Naive thymus-derived CD4-positive, alpha-beta T cell (primary cell): ENCODE data around the gene KIF12. TPM values are rescaled to one million over a fixed set of nuclear protein-coding genes. Genes with fewer than 3 reads are reported as not detected.

Experiments used
- ATAC-seq: fragments of 150-1000 bp; cut with Tn5 transposase; 2 replicates; pipeline ENCODE4 v1.10.0; 2021; ENCODE audit warnings: mild to moderate bottlenecking, moderate library complexity
- CTCF ChIA-PET: fragments of 350-600 bp; sonication (Branson Sonifier 250); formaldehyde crosslinking; loops from one replicate; lab custom pipeline; 2021; ENCODE audit warnings: antibody characterized with exemption; lab: Charles Lee
- POLR2A ChIA-PET: fragments of 350-600 bp; sonication (Branson Sonifier 250); formaldehyde crosslinking; loops from one replicate; lab custom pipeline; 2021; ENCODE audit warnings: antibody characterized with exemption, inconsistent platforms; lab: Charles Lee
- DNase-seq, 9 donors: peaks; one replicate each; pipeline versions ENCODE4 v3.0.0 to v3.0.0-alpha.2; 2020 to 2022; ENCODE audit warnings: mixed read lengths in 1 of 9
- H3K27ac ChIP-seq: one replicate; pipeline ENCODE4 v1.7.0; 2013; ENCODE audit warnings: mild to moderate bottlenecking, low read depth, low read length, moderate library complexity
- H3K27me3 ChIP-seq, 2 donors: one replicate each; pipeline ENCODE4 v1.7.0; 2013; ENCODE audit warnings: low read length in 2 of 2, mild to moderate bottlenecking in 2 of 2, moderate library complexity in 2 of 2; ENCODE audit not compliant: control insufficient read depth in 2 of 2, insufficient read depth in 2 of 2
- H3K36me3 ChIP-seq, 3 experiments: 1 replicate in 2 of 3; 2 replicates in 1 of 3; pipeline ENCODE4 v1.7.0; 2013; ENCODE audit warnings: low read length in 3 of 3, mild to moderate bottlenecking in 3 of 3, moderate library complexity in 1 of 3; ENCODE audit not compliant: insufficient read depth in 3 of 3, control insufficient read depth in 2 of 3
- H3K4me1 ChIP-seq, 2 donors: one replicate each; pipeline ENCODE4 v1.7.0; 2013; ENCODE audit warnings: low read length in 2 of 2, mild to moderate bottlenecking in 2 of 2, moderate library complexity in 1 of 2; ENCODE audit not compliant: control insufficient read depth in 2 of 2, insufficient read depth in 2 of 2
- H3K4me3 ChIP-seq: 2 replicates; pipeline ENCODE4 v1.7.0; 2013; ENCODE audit warnings: mild to moderate bottlenecking, low read length
- H3K9me3 ChIP-seq, 3 experiments: 1 replicate in 2 of 3; 2 replicates in 1 of 3; pipeline ENCODE4 v1.7.0; 2013; ENCODE audit warnings: low read length in 3 of 3; ENCODE audit not compliant: control insufficient read depth in 2 of 3
- H3K27ac Mint-ChIP-seq, 9 donors: one replicate each; pipeline ENCODE4 v1.8.0; 2020 to 2022; ENCODE audit warnings: mixed read lengths in 9 of 9, mild to moderate bottlenecking in 8 of 9, moderate library complexity in 5 of 9, inconsistent platforms in 2 of 9
- H3K27me3 Mint-ChIP-seq, 5 donors: one replicate each; pipeline ENCODE4 v1.8.0; 2021 to 2022; ENCODE audit warnings: mixed read lengths in 5 of 5, mild to moderate bottlenecking in 1 of 5
- H3K36me3 Mint-ChIP-seq, 5 donors: one replicate each; pipeline ENCODE4 v1.8.0; 2020 to 2022; ENCODE audit warnings: mixed read lengths in 5 of 5, mild to moderate bottlenecking in 3 of 5, inconsistent platforms in 1 of 5
- H3K4me1 Mint-ChIP-seq, 7 donors: one replicate each; pipeline ENCODE4 v1.8.0; 2020 to 2022; ENCODE audit warnings: mixed read lengths in 7 of 7, mild to moderate bottlenecking in 3 of 7, inconsistent platforms in 1 of 7
- H3K4me3 Mint-ChIP-seq, 10 donors: one replicate each; pipeline ENCODE4 v1.8.0; 2020 to 2022; ENCODE audit warnings: mild to moderate bottlenecking in 10 of 10, mixed read lengths in 10 of 10, moderate library complexity in 6 of 10, inconsistent platforms in 2 of 10
- H3K9me3 Mint-ChIP-seq, 11 donors: one replicate each; pipeline ENCODE4 v1.8.0; 2020 to 2022; ENCODE audit warnings: mixed read lengths in 11 of 11, mild to moderate bottlenecking in 4 of 11, inconsistent platforms in 1 of 11, moderate library complexity in 1 of 11
- intact Hi-C, 2 donors: fragments of 100-400 bp; cut with micrococcal nuclease; formaldehyde crosslinking; loops; one replicate each; pipeline ENCODE4 v1.15.1; 2023
- polyA plus RNA-seq, 2 donors: library from polyadenylated mRNA; unstranded; fragments of 300-500 nt; fragmentation: Illumina TruSeq; gene quantifications; one replicate each; pipeline ENCODE4 v1.2.3, GENCODE V29; 2021
- total RNA-seq, 6 experiments: library from RNA in 5 of 6; stranded (reverse) in 5 of 6; gene quantifications; 1 replicate in 5 of 6; 2 replicates in 1 of 6; pipeline ENCODE4 v1.2.3 and lab custom pipeline; 2021 to 2026

KIF12 gene
- total and polyA plus RNA-seq, 7 experiments from 2014 or later = not detected

DNA sequence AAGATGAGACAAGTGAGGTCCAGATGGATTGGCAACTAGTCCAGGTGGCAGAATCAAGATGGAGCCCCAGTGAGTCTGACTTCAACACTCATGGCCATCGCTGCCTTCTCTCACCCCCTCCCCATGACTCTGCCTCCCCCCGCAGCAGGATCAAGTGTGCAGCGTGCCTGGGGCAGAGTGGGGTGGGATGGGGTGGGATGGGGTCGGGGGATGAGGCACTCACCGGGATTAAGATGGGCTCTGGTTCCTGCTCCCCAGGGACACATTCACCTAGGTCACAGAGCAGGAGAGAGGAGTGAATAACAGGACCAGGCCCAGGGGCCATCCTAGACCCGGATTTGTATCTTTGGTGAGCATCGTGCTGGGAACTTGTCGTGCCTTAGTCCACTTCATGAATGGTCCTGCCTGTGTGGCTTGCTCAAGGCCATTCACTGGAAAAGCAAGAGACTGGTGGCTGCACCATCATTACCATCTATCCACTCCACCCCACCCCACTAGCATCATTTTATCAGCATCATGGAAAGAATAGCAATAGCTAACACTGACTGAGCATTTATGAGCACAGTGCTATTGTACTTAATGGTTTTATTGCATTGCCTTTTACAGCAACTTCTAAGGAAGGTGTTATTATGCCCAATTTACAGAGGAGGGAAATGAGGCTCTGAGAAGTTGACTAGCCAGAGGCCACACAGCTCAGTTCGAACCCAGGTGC, 29.5 kb downstream of the KIF12 start:
- Histone ChIP-seq H3K27me3 (peaks cover 0 to 3% of the 10 kb centered on the region in 2 donors), H3K4me3 (no peak overlapping the region), H3K9me3 (no peaks in the 10 kb centered on the region), H3K36me3 (no peaks in the 10 kb centered on the region), H3K4me1 (no peaks in the 10 kb centered on the region), H3K27ac (no peak overlapping the region)
- Mint-ChIP-seq H3K4me1 (no peaks in the 10 kb centered on the region), H3K4me3 (no peak overlapping the region), H3K27ac (no peak overlapping the region), H3K9me3 (no peaks in the 10 kb centered on the region), H3K36me3 (no peaks in the 10 kb centered on the region), H3K27me3 (peaks cover 3 to 21% (median 5%) of the 10 kb centered on the region in 5 donors)
- ATAC-seq = no peak
- POLR2A ChIA-PET = no interaction called here
- DNase-seq = no peak
- CTCF ChIA-PET = no interaction called here
- intact Hi-C loops = no loop called here

DNA sequence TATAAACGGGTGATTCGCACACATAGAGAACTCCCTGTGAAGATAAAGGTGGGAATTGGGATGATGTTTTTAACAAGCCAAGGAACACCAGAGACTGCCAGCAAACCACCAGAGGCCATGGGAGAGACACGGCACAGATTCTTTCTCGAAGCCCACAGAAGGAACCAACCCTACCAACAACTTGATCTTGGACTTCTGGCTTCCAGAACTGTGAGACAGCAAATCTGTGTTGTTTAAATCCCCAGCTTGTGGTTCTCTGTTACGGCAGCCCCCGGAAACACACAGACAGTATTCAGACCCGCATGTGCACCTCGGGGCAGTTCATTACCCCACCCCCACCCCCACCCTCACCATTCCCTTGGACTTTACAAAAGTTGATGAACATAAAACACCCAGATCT, 33.8 kb downstream of the KIF12 start:
- Histone ChIP-seq H3K36me3 (no peaks in the 10 kb centered on the region), H3K27me3 (peaks cover 3% of the 10 kb centered on the region in 2 donors), H3K4me3 (no peak overlapping the region), H3K4me1 (no peaks in the 10 kb centered on the region), H3K27ac (no peak overlapping the region), H3K9me3 (no peaks in the 10 kb centered on the region)
- peaks cover 11 to 32% (median 29%) of the 10 kb centered on the region in 5 donors for H3K27me3 Mint-ChIP-seq
- intact Hi-C loops = no loop called here
- H3K27ac Mint-ChIP-seq = no peak overlapping the region
- POLR2A ChIA-PET = no interaction called here
- no peak for DNase-seq
- no peaks in the 10 kb centered on the region for H3K4me1 Mint-ChIP-seq
- no peak overlapping the region for H3K4me3 Mint-ChIP-seq
- CTCF ChIA-PET = no interaction called here
- no peaks in the 10 kb centered on the region for H3K36me3 Mint-ChIP-seq
- ATAC-seq = no peak
- H3K9me3 Mint-ChIP-seq = peaks cover 0 to 4% (median 0%) of the 10 kb centered on the region in 11 donors

DNA sequence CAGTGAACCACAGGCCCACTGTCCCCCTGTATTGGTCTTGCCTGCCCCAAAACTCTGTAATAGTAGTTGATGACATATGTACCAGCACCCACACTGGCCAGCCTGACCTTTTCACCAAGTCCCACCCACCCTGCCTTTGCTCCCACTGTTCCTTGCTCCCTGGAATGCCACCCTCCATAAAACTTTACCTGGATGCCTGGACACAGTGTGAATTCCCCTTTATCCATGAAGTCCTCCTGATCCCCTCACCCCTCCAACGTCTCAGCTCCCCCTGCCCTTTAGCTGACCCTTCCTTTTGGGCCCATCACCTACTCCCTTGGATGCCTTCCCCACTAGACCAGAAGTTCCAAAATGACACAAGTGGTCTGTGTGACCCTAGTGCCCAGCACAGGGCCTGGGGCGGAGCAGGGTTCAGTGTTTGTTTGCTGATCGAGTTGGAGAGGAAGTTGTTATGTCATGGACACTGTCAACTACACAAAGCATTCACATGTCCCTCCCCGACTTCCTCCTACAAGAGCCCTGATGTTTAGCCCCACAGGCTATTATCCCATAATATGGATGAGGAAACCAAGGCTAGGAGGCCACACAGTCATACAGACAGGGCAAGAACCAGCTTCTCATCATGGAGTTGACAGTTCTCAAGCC, 37.1 kb downstream of the KIF12 start:
- H3K4me3 ChIP-seq = no peak overlapping the region
- Mint-ChIP-seq H3K4me1 (no peaks in the 10 kb centered on the region), H3K27ac (no peak overlapping the region), H3K27me3 (peaks cover 7 to 32% (median 22%) of the 10 kb centered on the region in 5 donors), H3K9me3 (peaks cover 0 to 4% (median 0%) of the 10 kb centered on the region in 11 donors), H3K4me3 (no peak overlapping the region), H3K36me3 (no peaks in the 10 kb centered on the region)
- ATAC-seq = peak; percentile 38
- POLR2A ChIA-PET = no interaction called here
- no peaks in the 10 kb centered on the region for H3K9me3 ChIP-seq
- CTCF ChIA-PET = no interaction called here
- H3K27me3 ChIP-seq = peaks cover 0 to 3% of the 10 kb centered on the region in 2 donors
- DNase-seq = peak in 1 of 9 donors; percentile 1
- no peaks in the 10 kb centered on the region for H3K4me1 ChIP-seq
- intact Hi-C loops = no loop called here
- H3K36me3 ChIP-seq = no peaks in the 10 kb centered on the region
- H3K27ac ChIP-seq = no peak overlapping the region

DNA sequence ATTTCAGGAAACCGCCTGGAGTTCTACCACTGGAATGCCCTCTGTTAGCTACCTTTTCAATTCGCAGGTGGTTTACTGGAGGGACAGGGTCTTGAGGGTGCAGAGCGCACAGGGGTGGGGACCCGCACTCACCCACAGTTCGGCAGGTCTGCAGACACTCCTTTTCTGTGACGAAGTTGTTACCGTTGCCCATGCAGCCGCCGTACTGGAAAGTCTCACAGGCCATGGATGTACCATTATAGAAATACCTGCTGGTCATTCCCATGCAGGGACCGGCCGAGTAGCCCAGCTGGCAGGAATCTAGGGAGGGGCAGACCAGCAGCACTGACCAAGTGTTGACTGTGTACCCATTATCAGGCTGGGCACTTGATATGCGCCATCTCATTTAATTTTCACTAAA, 37.8 kb downstream of the KIF12 start:
- H3K4me3 Mint-ChIP-seq = no peak overlapping the region
- peaks cover 0 to 3% of the 10 kb centered on the region in 2 donors for H3K27me3 ChIP-seq
- H3K4me1 ChIP-seq = no peaks in the 10 kb centered on the region
- intact Hi-C loops = no loop called here
- ChIA-PET POLR2A (no interaction called here), CTCF (no interaction called here)
- H3K9me3 Mint-ChIP-seq = peaks cover 0 to 4% (median 0%) of the 10 kb centered on the region in 11 donors
- no peaks in the 10 kb centered on the region for H3K36me3 Mint-ChIP-seq
- ATAC-seq = no peak
- no peak overlapping the region for H3K27ac ChIP-seq
- H3K4me1 Mint-ChIP-seq = no peaks in the 10 kb centered on the region
- DNase-seq = no peak
- no peaks in the 10 kb centered on the region for H3K36me3 ChIP-seq
- H3K27ac Mint-ChIP-seq = no peak overlapping the region
- no peak overlapping the region for H3K4me3 ChIP-seq
- H3K9me3 ChIP-seq = no peaks in the 10 kb centered on the region
- peaks cover 7 to 32% (median 22%) of the 10 kb centered on the region in 5 donors for H3K27me3 Mint-ChIP-seq

GRCh38 chr9:114060711-114061110, 38.4 kb downstream of the KIF12 start:
- H3K27ac ChIP-seq = no peak overlapping the region
- H3K4me1 Mint-ChIP-seq = no peaks in the 10 kb centered on the region
- ATAC-seq = no peak
- no peaks in the 10 kb centered on the region for H3K36me3 Mint-ChIP-seq
- no peaks in the 10 kb centered on the region for H3K9me3 ChIP-seq
- intact Hi-C loops = no loop called here
- DNase-seq = no peak
- peaks cover 0 to 4% (median 0%) of the 10 kb centered on the region in 11 donors for H3K9me3 Mint-ChIP-seq
- no peaks in the 10 kb centered on the region for H3K36me3 ChIP-seq
- H3K4me3 Mint-ChIP-seq = no peak overlapping the region
- ChIA-PET POLR2A (no interaction called here), CTCF (no interaction called here)
- H3K4me3 ChIP-seq = no peak overlapping the region
- no peak overlapping the region for H3K27ac Mint-ChIP-seq
- peaks cover 7 to 32% (median 21%) of the 10 kb centered on the region in 5 donors for H3K27me3 Mint-ChIP-seq
- peaks cover 0 to 3% of the 10 kb centered on the region in 2 donors for H3K27me3 ChIP-seq
- H3K4me1 ChIP-seq = no peaks in the 10 kb centered on the region

DNA sequence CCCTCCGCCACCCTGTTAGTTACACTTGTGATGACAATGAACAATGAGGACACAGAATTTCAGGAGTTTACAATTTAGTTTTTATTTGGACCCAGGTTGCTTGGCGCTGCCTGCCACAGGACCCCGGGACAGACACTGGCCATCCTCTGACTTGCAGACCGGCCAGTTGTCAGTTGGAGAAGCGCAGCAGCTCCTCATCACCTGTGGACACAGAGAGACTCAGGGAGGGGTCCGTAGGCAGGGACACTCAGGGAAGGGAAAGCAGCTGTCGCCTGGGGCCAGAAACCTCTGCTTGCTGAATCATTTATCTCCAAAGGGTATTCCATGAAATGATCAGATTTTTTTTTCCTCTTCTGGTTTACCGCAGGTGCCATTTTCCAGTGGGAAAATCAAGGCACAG, 39.0 kb downstream of the KIF12 start:
- H3K9me3 ChIP-seq = no peaks in the 10 kb centered on the region
- H3K9me3 Mint-ChIP-seq = peaks cover 0 to 4% (median 0%) of the 10 kb centered on the region in 11 donors
- H3K27me3 Mint-ChIP-seq = peaks cover 7 to 32% (median 14%) of the 10 kb centered on the region in 5 donors
- POLR2A ChIA-PET = no interaction called here
- CTCF ChIA-PET = no interaction called here
- intact Hi-C loops = no loop called here
- H3K4me3 ChIP-seq = no peak overlapping the region
- no peak for DNase-seq
- H3K36me3 Mint-ChIP-seq = no peaks in the 10 kb centered on the region
- ATAC-seq = no peak
- no peaks in the 10 kb centered on the region for H3K36me3 ChIP-seq
- no peaks in the 10 kb centered on the region for H3K4me1 Mint-ChIP-seq
- H3K27ac Mint-ChIP-seq = no peak overlapping the region
- H3K4me3 Mint-ChIP-seq = no peak overlapping the region
- no peaks in the 10 kb centered on the region for H3K4me1 ChIP-seq
- no peak overlapping the region for H3K27ac ChIP-seq
- H3K27me3 ChIP-seq = peaks cover 0 to 3% of the 10 kb centered on the region in 2 donors
